Measurements from ENCODE around the gene BAIAP2L1. TPM values are rescaled to one million over a fixed set of nuclear protein-coding genes. Genes with fewer than 3 reads are reported as not detected.

Gene BAIAP2L1
- total RNA-seq, 1 experiment from 2014 or later, result 60.9 TPM

DNA sequence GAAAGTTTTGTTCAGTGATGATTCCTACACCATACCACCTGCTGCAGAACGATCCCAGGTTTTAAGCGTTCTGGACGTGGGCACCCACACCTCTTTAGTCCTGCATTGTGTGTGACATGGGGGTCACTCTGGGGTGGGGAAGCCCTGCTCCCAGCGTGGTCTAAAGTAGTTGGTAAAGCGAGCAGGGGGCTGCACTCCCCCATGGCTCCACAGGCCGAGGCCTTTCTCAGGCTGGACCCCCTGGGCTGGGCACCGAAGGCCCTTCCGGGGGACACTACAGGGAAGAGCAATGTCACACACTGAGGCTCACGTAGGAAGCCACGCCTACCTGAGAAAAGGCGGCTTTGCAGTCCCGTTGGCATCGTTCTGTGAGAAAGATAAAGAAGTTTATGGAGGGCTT lies 107.1 kb downstream of the BAIAP2L1 start:
- CTCF ChIA-PET, result interaction anchor here (1.1 kb wide), 1 partner anchor 123 kb away, joined by 3 read pairs; no protein-coding TSS in a partner anchor
- Mint-ChIP-seq H3K4me3 (ENCODE audit: unreplicated experiment) (no peak overlapping the region), H3K9me3 (ENCODE audit: unreplicated experiment) (no peaks in the 10 kb centered on the region), H3K27me3 (ENCODE audit: insufficient read depth, unreplicated experiment) (no peaks in the 10 kb centered on the region), H3K4me1 (ENCODE audit: low read depth, unreplicated experiment) (peaks cover 16% of the 10 kb centered on the region), H3K36me3 (ENCODE audit: insufficient read depth, unreplicated experiment) (peaks cover 97% of the 10 kb centered on the region), H3K27ac (ENCODE audit: unreplicated experiment) (peak overlapping the region; percentile 85)
- no peaks in the 10 kb centered on the region for H3K9me3 ChIP-seq
- DNase-seq, result no peak
- no peaks in the 10 kb centered on the region for H3K27me3 ChIP-seq (replicated peaks; ENCODE audit: control insufficient read depth, insufficient read depth, low read length)
- no peak for TF ChIP-seq CTCF (IDR thresholded peaks at IDR 0.05; ENCODE audit: insufficient read depth in 1 of 2, low read depth in 1 of 2, low read length in 1 of 2, severe bottlenecking in 1 of 2, unreplicated experiment in 1 of 2)
- no TSS peak for BruUV-seq (replicated peaks)
- no peak overlapping the region for H3K4me3 ChIP-seq (ENCODE audit: low read depth, low read length)
- intact Hi-C loops (cut with micrococcal nuclease; ENCODE audit: unreplicated experiment), result loop anchor here (1.0 to 10.0 kb wide), 3 partner anchors 108 to 551 kb away; partner anchors contain the start of gene BAIAP2L1
- H3K36me3 ChIP-seq (ENCODE audit: control insufficient read depth, insufficient read depth, low read length), result peaks cover 2% of the 10 kb centered on the region
- H3K4me1 ChIP-seq, result peaks cover 9% of the 10 kb centered on the region
- POLR2A ChIA-PET, result no interaction called here

GRCh38 chr7:98293265-98293664 lies 107.6 kb downstream of the BAIAP2L1 start:
- Histone ChIP-seq H3K4me1 (peaks cover 9% of the 10 kb centered on the region), H3K4me3 (ENCODE audit: low read depth, low read length) (no peak overlapping the region), H3K27me3 (replicated peaks; ENCODE audit: control insufficient read depth, insufficient read depth, low read length) (no peaks in the 10 kb centered on the region), H3K36me3 (ENCODE audit: control insufficient read depth, insufficient read depth, low read length) (peaks cover 2% of the 10 kb centered on the region), H3K9me3 (no peaks in the 10 kb centered on the region)
- intact Hi-C loops (cut with micrococcal nuclease; ENCODE audit: unreplicated experiment), result loop anchor here (10.0 kb wide), 2 partner anchors 452 to 552 kb away; no protein-coding TSS in a partner anchor
- ChIA-PET POLR2A (no interaction called here), CTCF (no interaction called here)
- TF ChIP-seq CTCF (IDR thresholded peaks at IDR 0.05; ENCODE audit: insufficient read depth in 1 of 2, low read depth in 1 of 2, low read length in 1 of 2, severe bottlenecking in 1 of 2, unreplicated experiment in 1 of 2), result no peak
- Mint-ChIP-seq H3K27me3 (ENCODE audit: insufficient read depth, unreplicated experiment) (no peaks in the 10 kb centered on the region), H3K4me3 (ENCODE audit: unreplicated experiment) (no peak overlapping the region), H3K27ac (ENCODE audit: unreplicated experiment) (no peak overlapping the region), H3K36me3 (ENCODE audit: insufficient read depth, unreplicated experiment) (peaks cover 100% of the 10 kb centered on the region), H3K4me1 (ENCODE audit: low read depth, unreplicated experiment) (peaks cover 16% of the 10 kb centered on the region), H3K9me3 (ENCODE audit: unreplicated experiment) (no peaks in the 10 kb centered on the region)
- no TSS peak for BruUV-seq (replicated peaks)
- no peak for DNase-seq

DNA sequence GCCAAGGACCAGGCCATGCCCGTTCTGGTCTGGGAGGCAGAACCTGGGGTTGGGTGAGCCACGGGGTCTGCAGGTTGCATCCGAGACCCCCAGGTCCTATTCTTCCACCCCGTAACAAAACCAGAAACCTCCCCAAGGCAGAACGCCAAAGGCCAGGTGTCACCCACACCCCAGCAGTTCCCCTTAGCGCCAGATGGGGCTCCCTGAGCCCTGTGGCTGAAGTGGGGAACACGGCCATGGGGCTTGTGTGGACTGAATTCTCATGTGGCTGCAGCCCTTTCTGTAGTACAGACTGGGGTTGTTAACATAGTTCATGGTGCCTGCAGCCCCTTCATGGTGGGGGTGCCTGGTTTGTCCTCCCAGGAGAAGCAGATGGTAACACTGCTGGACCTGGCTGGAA lies 109.2 kb downstream of the BAIAP2L1 start:
- peak in 1 of 2 experiments; percentile 7 for TF ChIP-seq CTCF (IDR thresholded peaks at IDR 0.05; ENCODE audit: insufficient read depth in 1 of 2, low read depth in 1 of 2, low read length in 1 of 2, severe bottlenecking in 1 of 2, unreplicated experiment in 1 of 2)
- Histone ChIP-seq H3K9me3 (no peaks in the 10 kb centered on the region), H3K4me3 (ENCODE audit: low read depth, low read length) (no peak overlapping the region), H3K27me3 (replicated peaks; ENCODE audit: control insufficient read depth, insufficient read depth, low read length) (no peaks in the 10 kb centered on the region), H3K36me3 (ENCODE audit: control insufficient read depth, insufficient read depth, low read length) (peaks cover 2% of the 10 kb centered on the region), H3K4me1 (peaks cover 22% of the 10 kb centered on the region)
- Mint-ChIP-seq H3K27ac (ENCODE audit: unreplicated experiment) (no peak overlapping the region), H3K4me1 (ENCODE audit: low read depth, unreplicated experiment) (peaks cover 10% of the 10 kb centered on the region), H3K9me3 (ENCODE audit: unreplicated experiment) (no peaks in the 10 kb centered on the region), H3K36me3 (ENCODE audit: insufficient read depth, unreplicated experiment) (peaks cover 100% of the 10 kb centered on the region), H3K4me3 (ENCODE audit: unreplicated experiment) (no peak overlapping the region), H3K27me3 (ENCODE audit: insufficient read depth, unreplicated experiment) (no peaks in the 10 kb centered on the region)
- intact Hi-C loops (cut with micrococcal nuclease; ENCODE audit: unreplicated experiment), result loop anchor here (10.0 kb wide), 2 partner anchors 453 to 553 kb away; no protein-coding TSS in a partner anchor
- DNase-seq, result no peak
- ChIA-PET CTCF (no interaction called here), POLR2A (no interaction called here)
- BruUV-seq (replicated peaks), result no TSS peak
